ENCODE data around the gene RUNX1.

Gene RUNX1

GRCh38 chr21:34988139-34988538 is 61.0 kb downstream of the RUNX1 start:
- Mint-ChIP-seq H3K27me3 (no peaks in the 10 kb centered on the region), H3K4me1 (peaks cover 23% of the 10 kb centered on the region), H3K9me3 (no peaks in the 10 kb centered on the region), H3K4me3 (peak overlapping the region; percentile 82 to 91), H3K27ac (no peak overlapping the region)
- ATAC-seq (no peak), DNase-seq (no peak)

DNA sequence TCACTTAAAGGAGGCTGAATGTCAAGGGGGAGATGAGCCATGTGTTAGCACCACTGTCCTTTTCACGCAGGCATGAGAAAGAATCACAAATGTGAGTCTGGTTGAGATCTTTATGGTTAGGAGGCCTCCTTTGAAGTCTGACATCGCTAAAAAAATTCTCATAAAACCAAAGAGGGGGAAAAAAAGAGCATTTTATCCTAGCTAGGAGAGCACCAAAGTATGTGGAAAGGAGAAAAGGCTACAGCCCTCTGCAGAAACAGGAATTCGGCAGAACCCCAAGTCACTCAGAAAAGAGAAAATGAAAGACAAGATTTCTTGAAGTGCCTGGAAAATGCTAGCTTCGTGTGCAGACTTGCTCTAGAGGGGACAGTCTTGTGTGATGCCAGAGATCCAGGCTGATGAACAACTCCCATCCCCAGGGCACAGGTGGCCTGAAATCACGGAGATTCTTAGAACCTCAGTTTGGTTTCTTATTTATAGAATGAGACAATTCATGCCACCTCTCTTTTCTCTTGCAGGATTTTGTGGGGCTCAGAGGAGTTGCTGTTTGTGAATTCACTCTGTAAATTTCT is 61.5 kb downstream of the RUNX1 start:
- Mint-ChIP-seq H3K4me3 (peak overlapping the region; percentile 82 to 91), H3K27me3 (no peaks in the 10 kb centered on the region), H3K27ac (peak overlapping the region; percentile 77 to 97), H3K9me3 (no peaks in the 10 kb centered on the region), H3K4me1 (peaks cover 29% of the 10 kb centered on the region)
- peak; percentile 32 for ATAC-seq
- no peak for DNase-seq

DNA sequence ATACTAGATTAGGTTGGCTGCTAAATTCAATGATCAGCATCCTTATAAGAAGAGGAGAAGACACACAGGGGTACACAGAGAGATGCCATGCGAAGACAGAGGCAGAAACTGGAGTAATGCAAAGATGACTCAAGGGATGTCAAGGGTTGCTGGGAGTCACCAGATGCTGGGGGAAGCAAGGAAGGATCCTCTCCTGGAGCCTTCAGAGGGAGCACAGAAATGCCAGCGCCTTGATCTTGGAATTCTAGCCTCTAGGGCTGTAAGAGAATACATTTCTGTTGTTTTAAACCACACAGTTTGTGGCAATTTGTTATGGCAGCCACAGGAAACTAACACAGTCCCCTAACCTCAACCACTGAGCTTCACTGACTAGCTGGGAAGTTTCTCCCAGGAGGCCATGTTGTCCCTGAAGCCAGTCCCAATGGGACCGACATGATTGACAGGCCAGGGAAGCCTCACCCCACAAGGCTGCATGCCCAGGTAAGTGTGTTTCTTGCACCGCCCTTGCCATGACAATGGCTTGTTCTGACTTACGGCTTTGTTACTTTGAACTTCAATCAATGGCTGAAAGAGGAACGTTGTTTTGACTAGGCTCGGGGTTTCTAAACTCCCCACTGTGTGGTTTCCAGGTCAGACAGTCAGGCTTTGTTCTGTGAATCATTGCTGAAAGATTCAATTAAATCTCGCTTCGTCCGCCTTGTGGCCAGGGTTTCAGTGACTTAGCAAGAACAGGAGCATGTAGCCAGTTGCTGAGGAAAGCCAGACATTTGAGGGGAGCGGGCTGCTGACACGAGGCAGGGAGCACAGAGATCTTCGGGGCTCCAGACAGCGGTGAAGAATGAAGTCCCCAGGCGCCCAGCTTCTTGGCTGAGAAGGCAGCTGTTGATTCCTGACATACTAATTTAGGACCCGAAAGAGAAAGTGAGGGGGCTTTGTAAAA is 62.3 kb downstream of the RUNX1 start:
- Mint-ChIP-seq H3K9me3 (no peaks in the 10 kb centered on the region), H3K27ac (peak overlapping the region; percentile 77 to 97), H3K4me1 (peaks cover 36% of the 10 kb centered on the region), H3K27me3 (no peaks in the 10 kb centered on the region), H3K4me3 (peak overlapping the region; percentile 82 to 91)
- DNase-seq (peak; percentile 79 to 88), ATAC-seq (peak; percentile 80)

- Mint-ChIP-seq H3K4me3 (peak overlapping the region; percentile 9 to 82), H3K9me3 (no peaks in the 10 kb centered on the region), H3K4me1 (peaks cover 56% of the 10 kb centered on the region), H3K27ac (peak overlapping the region in 1 of 2 donors; percentile 22), H3K27me3 (no peaks in the 10 kb centered on the region)
- ATAC-seq = no peak
- no peak for DNase-seq
Measured at GRCh38 chr21:34984356-34985058, 64.6 kb downstream of the RUNX1 start.

DNA sequence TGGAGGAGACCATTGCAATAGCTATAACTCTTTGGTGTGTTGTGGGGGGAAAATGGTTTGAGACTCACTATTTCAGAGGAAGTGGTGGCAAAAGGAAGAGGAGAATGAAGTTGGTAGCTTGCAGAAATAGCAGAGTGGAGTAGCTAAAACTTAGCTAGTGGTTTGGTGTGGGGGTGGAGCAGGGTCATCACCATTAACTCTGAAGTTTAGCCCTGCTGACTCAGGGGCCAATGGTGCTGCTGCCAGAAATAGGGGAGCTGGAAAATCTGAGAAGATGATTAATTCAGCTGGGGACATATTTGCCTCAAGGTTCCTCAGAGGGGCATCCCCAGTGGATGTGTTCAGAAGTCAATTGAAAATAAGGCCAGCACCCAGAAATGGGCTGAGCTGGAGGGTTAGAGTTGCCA is 65.4 kb downstream of the RUNX1 start:
- Mint-ChIP-seq H3K9me3 (no peaks in the 10 kb centered on the region), H3K4me1 (peaks cover 64% of the 10 kb centered on the region), H3K27me3 (no peaks in the 10 kb centered on the region), H3K4me3 (peak overlapping the region; percentile 80 to 82), H3K27ac (peak overlapping the region; percentile 91 to 94)
- DNase-seq (peak; percentile 71 to 83), ATAC-seq (peak; percentile 72)

- peak overlapping the region in 1 of 2 donors; percentile 89 for H3K27ac Mint-ChIP-seq
Measured at GRCh38 chr21:34981791-34982190, 67.3 kb downstream of the RUNX1 start.

DNA sequence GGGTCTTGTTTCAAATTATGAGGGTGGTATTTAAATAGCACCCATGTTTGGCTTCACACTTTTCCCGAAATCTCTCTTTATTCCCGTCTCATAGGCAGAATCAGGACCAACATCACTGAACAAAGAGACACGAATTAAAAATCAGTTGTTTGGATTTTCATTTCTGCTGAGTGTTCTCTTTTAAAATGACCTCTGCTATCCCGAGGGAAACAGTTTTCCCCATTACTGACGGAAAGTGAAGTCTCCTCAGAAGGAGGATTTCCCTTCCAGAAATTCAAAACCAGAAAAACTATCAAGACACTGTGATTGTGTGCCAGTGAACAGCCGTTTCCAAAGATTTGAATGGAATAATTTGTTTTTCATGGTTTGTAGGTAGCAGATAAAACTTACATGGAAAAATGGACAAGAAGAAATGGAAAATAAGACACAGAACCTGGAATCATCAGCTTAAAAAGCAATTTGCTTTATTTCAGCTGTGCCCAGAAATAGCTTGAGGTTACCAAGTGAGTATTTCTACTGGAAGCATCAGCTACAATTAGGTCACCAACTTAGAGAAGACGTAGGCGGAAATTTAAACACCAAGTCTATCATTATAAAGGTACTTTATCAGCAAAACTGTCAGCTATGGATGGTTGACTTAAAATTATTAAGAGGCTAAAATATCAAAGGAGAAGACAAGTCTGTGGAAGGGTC is 68.5 kb downstream of the RUNX1 start:
- DNase-seq (no peak), ATAC-seq (no peak)
- Mint-ChIP-seq H3K27ac (no peak overlapping the region), H3K4me1 (peaks cover 73% of the 10 kb centered on the region), H3K9me3 (no peaks in the 10 kb centered on the region), H3K4me3 (no peak overlapping the region), H3K27me3 (no peaks in the 10 kb centered on the region)

More at GRCh38 chr21:34981791-34982190, 67.3 kb downstream of the RUNX1 start:
- no peaks in the 10 kb centered on the region for H3K9me3 Mint-ChIP-seq
- DNase-seq (no peak), ATAC-seq (no peak)
- H3K27me3 Mint-ChIP-seq = no peaks in the 10 kb centered on the region
- H3K4me1 Mint-ChIP-seq = peaks cover 69% of the 10 kb centered on the region
- H3K4me3 Mint-ChIP-seq = no peak overlapping the region

GRCh38 chr21:34979383-34979782 is 69.7 kb downstream of the RUNX1 start:
- DNase-seq (no peak), ATAC-seq (no peak)
- Mint-ChIP-seq H3K4me3 (no peak overlapping the region), H3K27me3 (no peaks in the 10 kb centered on the region), H3K27ac (no peak overlapping the region), H3K9me3 (no peaks in the 10 kb centered on the region), H3K4me1 (peaks cover 74% of the 10 kb centered on the region)

DNA sequence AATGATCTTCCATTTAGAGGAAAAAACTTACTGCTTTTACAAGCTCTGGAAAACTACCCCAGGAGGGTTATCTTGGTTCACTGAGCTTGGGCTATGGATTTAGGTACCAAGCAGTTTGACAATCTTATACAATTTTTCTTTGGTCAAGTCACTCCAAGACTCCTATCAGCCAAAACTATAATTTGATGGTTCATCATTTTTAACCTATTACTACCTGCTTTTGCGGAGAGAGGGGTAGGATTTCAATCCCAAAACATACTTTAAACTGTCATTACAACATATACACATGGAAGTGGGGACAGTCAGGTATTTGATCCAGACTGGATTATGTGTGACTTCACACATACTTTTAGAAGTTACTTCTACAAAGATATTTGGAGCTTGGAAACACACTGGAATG is 71.8 kb downstream of the RUNX1 start:
- no peaks in the 10 kb centered on the region for H3K9me3 Mint-ChIP-seq
- H3K4me3 Mint-ChIP-seq = no peak overlapping the region
- H3K27ac Mint-ChIP-seq = no peak overlapping the region
- H3K4me1 Mint-ChIP-seq = peaks cover 74% of the 10 kb centered on the region
- ATAC-seq (no peak), DNase-seq (no peak)
- H3K27me3 Mint-ChIP-seq = no peaks in the 10 kb centered on the region

GRCh38 chr21:34974162-34974981 is 74.7 kb downstream of the RUNX1 start:
- peak; percentile 92 for ATAC-seq
- H3K4me1 Mint-ChIP-seq = peaks cover 74% of the 10 kb centered on the region
- peak overlapping the region in 1 of 2 donors; percentile 94 for H3K27ac Mint-ChIP-seq
- no peaks in the 10 kb centered on the region for H3K27me3 Mint-ChIP-seq
- H3K4me3 Mint-ChIP-seq = peak overlapping the region; percentile 65 to 87
- peak; percentile 62 to 71 for DNase-seq
- no peaks in the 10 kb centered on the region for H3K9me3 Mint-ChIP-seq

DNA sequence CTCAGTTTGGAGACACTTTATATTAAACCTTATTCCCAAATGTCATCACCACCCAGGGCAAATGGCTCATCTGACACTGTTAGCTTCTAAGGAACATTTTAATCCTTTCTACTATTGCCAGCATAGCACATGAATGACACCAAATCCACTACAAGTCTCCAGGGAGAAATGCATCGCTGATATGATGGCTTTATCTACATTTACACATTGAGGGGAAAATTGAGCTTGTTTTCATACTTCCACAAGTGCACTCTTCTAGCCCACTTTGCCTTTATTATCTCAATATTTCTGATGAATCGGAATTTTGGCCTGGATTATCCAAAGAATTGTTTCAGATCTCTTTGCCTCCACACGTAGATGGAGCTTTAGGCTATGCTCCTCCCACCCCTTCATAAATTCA is 75.4 kb downstream of the RUNX1 start:
- no peaks in the 10 kb centered on the region for H3K9me3 Mint-ChIP-seq
- peaks cover 74% of the 10 kb centered on the region for H3K4me1 Mint-ChIP-seq
- no peak for DNase-seq
- H3K27ac Mint-ChIP-seq = peak overlapping the region in 1 of 2 donors; percentile 94
- H3K27me3 Mint-ChIP-seq = no peaks in the 10 kb centered on the region
- ATAC-seq = no peak
- H3K4me3 Mint-ChIP-seq = peak overlapping the region; percentile 65 to 87

DNA sequence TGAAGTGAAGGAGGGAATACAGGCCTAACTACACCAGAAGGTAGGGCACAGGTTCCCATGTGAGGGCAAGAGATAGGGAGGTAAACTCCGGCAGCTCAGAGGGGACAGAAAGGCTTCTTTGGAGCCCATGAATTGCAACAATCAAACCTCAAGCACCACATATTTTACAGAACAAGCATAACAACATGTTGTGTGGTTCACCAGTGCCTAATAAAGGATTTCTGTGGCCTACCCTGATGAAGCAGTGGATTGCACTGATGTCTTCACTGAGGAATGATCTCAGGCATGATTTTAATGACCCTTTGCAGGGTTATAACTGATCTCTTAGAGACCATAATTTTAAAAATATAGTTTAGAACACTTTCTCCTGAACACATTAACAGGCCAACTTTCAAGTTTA is 77.4 kb downstream of the RUNX1 start:
- H3K4me3 Mint-ChIP-seq = no peak overlapping the region
- no peak overlapping the region for H3K27ac Mint-ChIP-seq
- no peaks in the 10 kb centered on the region for H3K9me3 Mint-ChIP-seq
- no peaks in the 10 kb centered on the region for H3K27me3 Mint-ChIP-seq
- ATAC-seq (no peak), DNase-seq (no peak)
- H3K4me1 Mint-ChIP-seq = peaks cover 89% of the 10 kb centered on the region

DNA sequence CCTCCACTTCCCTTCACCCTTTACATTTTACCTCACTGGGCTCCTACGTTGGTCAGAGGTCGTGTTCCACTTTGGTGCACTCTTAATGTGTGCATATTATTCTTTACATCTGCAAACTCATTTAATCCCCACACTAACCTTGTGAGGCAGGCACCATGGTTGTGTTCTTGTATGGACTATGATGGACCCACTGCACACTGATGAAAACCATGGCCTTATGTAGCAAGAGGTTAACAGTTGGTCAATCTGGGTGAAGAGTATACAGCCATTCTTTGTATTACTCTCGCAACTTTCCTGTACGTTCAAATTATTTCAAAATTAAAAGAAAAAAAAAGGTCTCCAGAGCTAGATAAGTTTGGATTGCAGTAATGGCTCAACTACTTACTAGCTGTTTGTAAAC is 78.5 kb downstream of the RUNX1 start:
- H3K4me3 Mint-ChIP-seq = no peak overlapping the region
- no peak for ATAC-seq
- no peak overlapping the region for H3K27ac Mint-ChIP-seq
- no peaks in the 10 kb centered on the region for H3K27me3 Mint-ChIP-seq
- no peaks in the 10 kb centered on the region for H3K9me3 Mint-ChIP-seq
- peaks cover 94% of the 10 kb centered on the region for H3K4me1 Mint-ChIP-seq
- DNase-seq = no peak

DNA sequence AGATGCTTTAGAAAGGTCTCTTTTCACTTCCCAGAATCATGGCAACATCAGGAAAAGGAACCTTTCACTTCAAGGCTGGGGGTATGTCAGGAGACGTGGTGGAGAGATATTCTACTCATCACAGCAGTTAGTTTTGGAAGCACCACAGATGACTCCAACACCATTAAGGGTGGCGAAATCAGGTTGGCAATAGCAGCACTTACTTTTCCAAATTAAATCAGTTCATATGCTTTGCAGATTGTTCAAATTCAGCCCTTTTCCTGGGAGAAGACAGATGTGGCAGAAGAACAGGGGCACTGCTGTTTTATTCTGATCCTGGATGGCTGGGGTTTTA is 79.0 kb downstream of the RUNX1 start:
- Mint-ChIP-seq H3K9me3 (no peaks in the 10 kb centered on the region), H3K27ac (no peak overlapping the region), H3K27me3 (no peaks in the 10 kb centered on the region), H3K4me1 (peaks cover 94% of the 10 kb centered on the region), H3K4me3 (no peak overlapping the region)
- ATAC-seq (no peak), DNase-seq (no peak)
